Lower leg skin (tissue), 3 donors: Measurements from ENCODE around the gene TACC3.

Experiments used
- POLR2A ChIP-seq, 2 donors: fragments of 450-650 bp; IDR thresholded peaks; one replicate each; pipeline ENCODE4 v1.6.1; 2016 to 2017; ENCODE audit warnings: antibody characterized with exemption in 2 of 2, mild to moderate bottlenecking in 1 of 2, moderate library complexity in 1 of 2
- TF ChIP-seq, protein P1 (sequence below), 3 donors: fragments of 450-650 bp; IDR thresholded peaks; one replicate each; pipeline ENCODE4 v1.5.1; 2016; ENCODE audit warnings: antibody characterized with exemption in 3 of 3, mild to moderate bottlenecking in 3 of 3, moderate library complexity in 2 of 3

GRCh38 chr4:1766106-1767060 is 45.1 kb downstream of the TACC3 start:
- TF ChIP-seq, protein P1, sequence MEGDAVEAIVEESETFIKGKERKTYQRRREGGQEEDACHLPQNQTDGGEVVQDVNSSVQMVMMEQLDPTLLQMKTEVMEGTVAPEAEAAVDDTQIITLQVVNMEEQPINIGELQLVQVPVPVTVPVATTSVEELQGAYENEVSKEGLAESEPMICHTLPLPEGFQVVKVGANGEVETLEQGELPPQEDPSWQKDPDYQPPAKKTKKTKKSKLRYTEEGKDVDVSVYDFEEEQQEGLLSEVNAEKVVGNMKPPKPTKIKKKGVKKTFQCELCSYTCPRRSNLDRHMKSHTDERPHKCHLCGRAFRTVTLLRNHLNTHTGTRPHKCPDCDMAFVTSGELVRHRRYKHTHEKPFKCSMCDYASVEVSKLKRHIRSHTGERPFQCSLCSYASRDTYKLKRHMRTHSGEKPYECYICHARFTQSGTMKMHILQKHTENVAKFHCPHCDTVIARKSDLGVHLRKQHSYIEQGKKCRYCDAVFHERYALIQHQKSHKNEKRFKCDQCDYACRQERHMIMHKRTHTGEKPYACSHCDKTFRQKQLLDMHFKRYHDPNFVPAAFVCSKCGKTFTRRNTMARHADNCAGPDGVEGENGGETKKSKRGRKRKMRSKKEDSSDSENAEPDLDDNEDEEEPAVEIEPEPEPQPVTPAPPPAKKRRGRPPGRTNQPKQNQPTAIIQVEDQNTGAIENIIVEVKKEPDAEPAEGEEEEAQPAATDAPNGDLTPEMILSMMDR (IDR thresholded peaks at IDR 0.05) = no peak
- TF ChIP-seq POLR2A (IDR thresholded peaks at IDR 0.05) = no peak
